ENCODE results near the gene PPP5C. TPM values are rescaled to one million over a fixed set of nuclear protein-coding genes. Genes with fewer than 3 reads are reported as not detected.

The PPP5C gene
- total RNA-seq, 1 experiment from 2014 or later = 79.9 TPM

- H3F3A ChIP-seq (ENCODE audit: low read length, unreplicated experiment) = no peaks in the 10 kb centered on the region
- no peaks in the 10 kb centered on the region for H3K79me2 ChIP-seq (ENCODE audit: low read length)
- no TSS peak for BruUV-seq (replicated peaks)
- no peak overlapping the region for H3K27ac ChIP-seq (ENCODE audit: low read length)
- no peak overlapping the region for H3K4me2 ChIP-seq (ENCODE audit: low read length)
- no peak for TF ChIP-seq CTCF (conservative IDR thresholded peaks at IDR 0.05; ENCODE audit: low read depth, low read length)
- no peak for TF ChIP-seq EZH2 (IDR thresholded peaks at IDR 0.05; ENCODE audit: low read length, unreplicated experiment)
- no peak for TF ChIP-seq EZH2phosphoT487 (IDR thresholded peaks at IDR 0.05; ENCODE audit: borderline replicate concordance, low read length)
- ChIA-PET POLR2A (ENCODE audit: unreplicated experiment) (no interaction called here), CTCF (no interaction called here)
- no peaks in the 10 kb centered on the region for H3K9me2 ChIP-seq (replicated peaks; ENCODE audit: low read length)
- no peaks in the 10 kb centered on the region for H4K20me1 ChIP-seq (ENCODE audit: low read length)
- intact Hi-C loops (cut with micrococcal nuclease) = no loop called here
- peaks cover 7% of the 10 kb centered on the region for H3K36me3 ChIP-seq (ENCODE audit: low read depth, low read length)
- no peaks in the 10 kb centered on the region for H3K27me3 ChIP-seq (ENCODE audit: low read length)
- DNase-seq = no peak
- ATAC-seq = no peak
- H2AFZ ChIP-seq (ENCODE audit: low read length) = no peak overlapping the region
- no peak overlapping the region for H3K4me3 ChIP-seq (ENCODE audit: low read length)
- no peaks in the 10 kb centered on the region for H3K4me1 ChIP-seq (ENCODE audit: insufficient read depth, low read length)
- H3K9ac ChIP-seq (ENCODE audit: low read length) = no peak overlapping the region
- no peaks in the 10 kb centered on the region for H3K9me3 ChIP-seq (ENCODE audit: low read length)
These were observed 40.3 kb downstream of the PPP5C start for GRCh38 chr19:46386996-46387712.

DNA sequence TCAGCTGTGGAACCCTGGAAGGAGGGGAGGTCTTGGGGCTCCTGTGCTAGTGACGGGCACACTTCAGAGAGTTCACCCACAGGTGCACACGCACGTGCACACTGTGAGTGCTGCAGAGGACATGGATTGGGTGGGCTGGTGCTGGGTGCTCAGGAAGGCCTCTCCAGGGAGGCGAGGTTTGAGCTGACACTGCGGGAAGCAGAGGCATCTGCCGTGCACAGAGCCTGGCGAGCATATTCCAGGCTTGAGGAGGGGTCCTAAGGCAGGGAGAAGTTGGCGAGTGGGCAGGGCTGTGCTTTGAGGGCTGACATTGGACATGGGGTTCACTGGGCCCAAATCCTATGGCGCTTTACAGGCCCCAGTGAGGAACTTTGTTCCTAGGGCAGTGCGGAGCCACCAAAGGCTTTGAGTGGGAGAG is 40.8 kb downstream of the PPP5C start:
- CTCF ChIA-PET = no interaction called here
- DNase-seq (no peak), ATAC-seq (no peak)
- no peaks in the 10 kb centered on the region for H3K9me3 ChIP-seq (ENCODE audit: low read length)
- no peaks in the 10 kb centered on the region for H3K4me1 ChIP-seq (ENCODE audit: insufficient read depth, low read length)
- no peaks in the 10 kb centered on the region for H3K27me3 ChIP-seq (ENCODE audit: low read length)
- no TSS peak for BruUV-seq (replicated peaks)
- POLR2A ChIA-PET (ENCODE audit: unreplicated experiment) = no interaction called here
- H3K79me2 ChIP-seq (ENCODE audit: low read length) = no peaks in the 10 kb centered on the region
- intact Hi-C loops (cut with micrococcal nuclease) = no loop called here
- no peak overlapping the region for H3K4me2 ChIP-seq (ENCODE audit: low read length)
- no peak overlapping the region for H3K27ac ChIP-seq (ENCODE audit: low read length)
- no peak overlapping the region for H3K9ac ChIP-seq (ENCODE audit: low read length)
- no peak overlapping the region for H3K4me3 ChIP-seq (ENCODE audit: low read length)
- H3K9me2 ChIP-seq (replicated peaks; ENCODE audit: low read length) = no peaks in the 10 kb centered on the region
- H3K36me3 ChIP-seq (ENCODE audit: low read depth, low read length) = peaks cover 7% of the 10 kb centered on the region; the same call in 1 of the 2 replicates
- no peak overlapping the region for H2AFZ ChIP-seq (ENCODE audit: low read length)
- no peak for TF ChIP-seq EZH2phosphoT487 (IDR thresholded peaks at IDR 0.05; ENCODE audit: borderline replicate concordance, low read length)
- no peak for TF ChIP-seq EZH2 (IDR thresholded peaks at IDR 0.05; ENCODE audit: low read length, unreplicated experiment)
- no peak for TF ChIP-seq CTCF (conservative IDR thresholded peaks at IDR 0.05; ENCODE audit: low read depth, low read length)
- no peaks in the 10 kb centered on the region for H3F3A ChIP-seq (ENCODE audit: low read length, unreplicated experiment)
- no peaks in the 10 kb centered on the region for H4K20me1 ChIP-seq (ENCODE audit: low read length)

DNA sequence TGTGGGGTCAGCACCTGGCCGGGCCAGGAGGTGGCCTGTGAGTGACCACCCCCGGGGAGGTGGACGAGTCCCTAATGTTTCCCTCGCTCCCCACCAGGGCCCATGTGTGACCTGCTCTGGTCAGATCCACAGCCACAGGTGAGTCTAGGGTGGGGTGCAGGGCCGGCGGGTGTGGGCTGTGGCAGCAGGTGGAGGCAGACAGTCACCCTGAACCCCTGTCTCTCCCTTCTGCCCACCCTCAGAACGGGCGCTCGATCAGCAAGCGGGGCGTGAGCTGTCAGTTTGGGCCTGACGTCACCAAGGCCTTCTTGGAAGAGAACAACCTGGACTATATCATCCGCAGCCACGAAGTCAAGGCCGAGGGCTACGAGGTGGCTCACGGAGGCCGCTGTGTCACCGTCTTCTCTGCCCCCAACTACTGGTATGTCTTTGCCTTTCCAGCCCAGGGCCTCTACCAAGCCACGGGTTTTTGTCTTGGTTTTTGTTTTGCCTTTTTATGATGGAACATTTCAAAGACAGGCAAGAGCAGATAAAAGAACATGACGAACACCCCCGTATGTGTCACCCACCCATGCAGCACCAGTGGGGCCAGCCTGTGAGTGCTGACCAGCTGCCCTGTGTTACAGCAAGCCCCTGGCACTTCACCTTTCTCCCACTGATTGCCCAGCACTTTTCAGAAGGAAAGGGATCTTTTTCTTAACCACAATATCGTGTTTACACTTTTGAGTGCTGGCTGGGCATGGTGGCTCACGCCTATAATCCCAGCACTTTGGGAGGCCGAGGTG is 41.6 kb downstream of the PPP5C start:
- ChIA-PET POLR2A (ENCODE audit: unreplicated experiment) (no interaction called here), CTCF (no interaction called here)
- H3K9ac ChIP-seq (ENCODE audit: low read length) = no peak overlapping the region
- intact Hi-C loops (cut with micrococcal nuclease) = no loop called here
- H2AFZ ChIP-seq (ENCODE audit: low read length) = no peak overlapping the region
- H3K9me3 ChIP-seq (ENCODE audit: low read length) = no peaks in the 10 kb centered on the region
- H3K27ac ChIP-seq (ENCODE audit: low read length) = no peak overlapping the region
- ATAC-seq (no peak), DNase-seq (no peak)
- no peaks in the 10 kb centered on the region for H3K27me3 ChIP-seq (ENCODE audit: low read length)
- TF ChIP-seq EZH2 (IDR thresholded peaks at IDR 0.05; ENCODE audit: low read length, unreplicated experiment) = no peak
- no peak for TF ChIP-seq CTCF (conservative IDR thresholded peaks at IDR 0.05; ENCODE audit: low read depth, low read length)
- no peak for TF ChIP-seq EZH2phosphoT487 (IDR thresholded peaks at IDR 0.05; ENCODE audit: borderline replicate concordance, low read length)
- H3K36me3 ChIP-seq (ENCODE audit: low read depth, low read length) = peaks cover 7% of the 10 kb centered on the region; the same call in 1 of the 2 replicates
- no peaks in the 10 kb centered on the region for H3F3A ChIP-seq (ENCODE audit: low read length, unreplicated experiment)
- H3K4me1 ChIP-seq (ENCODE audit: insufficient read depth, low read length) = no peaks in the 10 kb centered on the region
- no TSS peak for BruUV-seq (replicated peaks)
- H4K20me1 ChIP-seq (ENCODE audit: low read length) = no peaks in the 10 kb centered on the region
- H3K4me2 ChIP-seq (ENCODE audit: low read length) = no peak overlapping the region
- no peak overlapping the region for H3K4me3 ChIP-seq (ENCODE audit: low read length)
- no peaks in the 10 kb centered on the region for H3K9me2 ChIP-seq (replicated peaks; ENCODE audit: low read length)
- H3K79me2 ChIP-seq (ENCODE audit: low read length) = no peaks in the 10 kb centered on the region

All from PC-3 (cell line).